ENCODE measurements around the gene INAFM1.

DNA sequence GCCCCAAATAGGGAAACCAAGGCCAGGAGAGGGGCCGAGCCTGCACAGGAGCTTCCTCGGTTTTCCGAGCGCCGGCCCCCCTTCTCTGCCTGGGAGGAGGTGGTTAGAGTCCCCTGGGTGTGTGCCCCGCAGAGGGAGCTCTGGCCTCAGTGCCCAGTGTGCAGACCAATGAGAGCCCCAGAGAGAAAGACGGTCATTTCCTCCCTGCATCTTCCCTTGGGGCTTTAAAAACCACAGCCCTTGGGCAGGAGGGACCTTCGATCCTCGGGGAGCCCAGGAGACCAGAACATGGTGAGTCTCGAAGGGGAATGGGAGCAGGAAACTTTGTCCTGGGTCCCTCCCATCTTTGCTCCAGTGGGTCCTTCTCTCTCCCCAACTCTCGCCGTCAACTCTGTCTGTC, 34.9 kb downstream of the INAFM1 start, which contains the start of gene C5AR1:
- TF ChIP-seq, protein P1, sequence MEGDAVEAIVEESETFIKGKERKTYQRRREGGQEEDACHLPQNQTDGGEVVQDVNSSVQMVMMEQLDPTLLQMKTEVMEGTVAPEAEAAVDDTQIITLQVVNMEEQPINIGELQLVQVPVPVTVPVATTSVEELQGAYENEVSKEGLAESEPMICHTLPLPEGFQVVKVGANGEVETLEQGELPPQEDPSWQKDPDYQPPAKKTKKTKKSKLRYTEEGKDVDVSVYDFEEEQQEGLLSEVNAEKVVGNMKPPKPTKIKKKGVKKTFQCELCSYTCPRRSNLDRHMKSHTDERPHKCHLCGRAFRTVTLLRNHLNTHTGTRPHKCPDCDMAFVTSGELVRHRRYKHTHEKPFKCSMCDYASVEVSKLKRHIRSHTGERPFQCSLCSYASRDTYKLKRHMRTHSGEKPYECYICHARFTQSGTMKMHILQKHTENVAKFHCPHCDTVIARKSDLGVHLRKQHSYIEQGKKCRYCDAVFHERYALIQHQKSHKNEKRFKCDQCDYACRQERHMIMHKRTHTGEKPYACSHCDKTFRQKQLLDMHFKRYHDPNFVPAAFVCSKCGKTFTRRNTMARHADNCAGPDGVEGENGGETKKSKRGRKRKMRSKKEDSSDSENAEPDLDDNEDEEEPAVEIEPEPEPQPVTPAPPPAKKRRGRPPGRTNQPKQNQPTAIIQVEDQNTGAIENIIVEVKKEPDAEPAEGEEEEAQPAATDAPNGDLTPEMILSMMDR (IDR thresholded peaks at IDR 0.05): no peak
- no peak for TF ChIP-seq EZH2 (IDR thresholded peaks at IDR 0.05; ENCODE audit: borderline replicate concordance, insufficient read depth, low read depth, low read length, poor library complexity, severe bottlenecking)

All from B cell (primary cell).